Liver (tissue), 2 donors: ENCODE results near the gene MEDAG.

Experiments
- CTCF ChIP-seq: fragments of 150-350 bp; IDR thresholded peaks from 2 replicates; pipeline ENCODE4 v1.5.1; 2017; ENCODE audit warnings: improper control_type of control experiment, low read depth, low read length; ENCODE audit not compliant: missing input control
- ZBTB33 ChIP-seq: IDR thresholded peaks from 2 replicates; pipeline ENCODE4 v1.6.1; 2016; ENCODE audit warnings: antibody characterized with exemption
- donor health status: healthy.

- TF ChIP-seq ZBTB33 (no peak), CTCF (no peak)
Measured at GRCh38 chr13:30971575-30971974, 65.5 kb downstream of the MEDAG start.
